HG03196 (cell line): ENCODE results near the gene SLC38A9.

Source experiments
- ATAC-seq: cut with Tn5 transposase; IDR thresholded peaks from one replicate; pipeline ENCODE4 v1.9.1; 2021; ENCODE audit not compliant: unreplicated experiment

Gene SLC38A9

GRCh38 chr5:55665065-55665464 is 47.1 kb downstream of the SLC38A9 start:
- ATAC-seq = no peak

- no peak for ATAC-seq
These were observed 54.7 kb downstream of the SLC38A9 start for GRCh38 chr5:55657443-55657842.

- no peak for ATAC-seq
These were observed 61.7 kb downstream of the SLC38A9 start for GRCh38 chr5:55650386-55650785.

GRCh38 chr5:55649963-55650362 is 62.2 kb downstream of the SLC38A9 start:
- no peak for ATAC-seq

GRCh38 chr5:55645304-55645703 is 66.8 kb downstream of the SLC38A9 start:
- no peak for ATAC-seq

- ATAC-seq = no peak
These were observed 73.7 kb downstream of the SLC38A9 start for GRCh38 chr5:55638455-55638854.

GRCh38 chr5:55638051-55638450 is 74.1 kb downstream of the SLC38A9 start:
- ATAC-seq = no peak

GRCh38 chr5:55636683-55637082 is 75.4 kb downstream of the SLC38A9 start:
- no peak for ATAC-seq

GRCh38 chr5:55636177-55636576 is 75.9 kb downstream of the SLC38A9 start:
- no peak for ATAC-seq

GRCh38 chr5:55634866-55635265 is 77.3 kb downstream of the SLC38A9 start:
- ATAC-seq = no peak

- ATAC-seq = no peak
These were observed 77.8 kb downstream of the SLC38A9 start for GRCh38 chr5:55634209-55634805.

GRCh38 chr5:55633574-55634208 is 78.4 kb downstream of the SLC38A9 start:
- no peak for ATAC-seq

GRCh38 chr5:55629815-55630214 is 82.3 kb downstream of the SLC38A9 start:
- no peak for ATAC-seq

- ATAC-seq = no peak
These were observed 85.3 kb downstream of the SLC38A9 start for GRCh38 chr5:55626790-55627189.

- no peak for ATAC-seq
These were observed 86.2 kb downstream of the SLC38A9 start for GRCh38 chr5:55625913-55626312.

GRCh38 chr5:55625589-55625909 is 86.6 kb downstream of the SLC38A9 start:
- no peak for ATAC-seq

GRCh38 chr5:55624841-55625588 is 87.1 kb downstream of the SLC38A9 start:
- ATAC-seq = no peak

- ATAC-seq = no peak
These were observed 88.3 kb downstream of the SLC38A9 start for GRCh38 chr5:55623789-55624188.

- ATAC-seq = no peak
These were observed 89.7 kb downstream of the SLC38A9 start for GRCh38 chr5:55622460-55622859.

GRCh38 chr5:55621229-55621628 is 90.9 kb downstream of the SLC38A9 start:
- no peak for ATAC-seq

GRCh38 chr5:55620766-55621160 is 91.4 kb downstream of the SLC38A9 start:
- ATAC-seq = no peak

- no peak for ATAC-seq
These were observed 91.9 kb downstream of the SLC38A9 start for GRCh38 chr5:55620009-55620765.
